Inferior parietal cortex (tissue), 1 donor: Measurements from ENCODE around the gene SMARCC2.
A peak's percentile ranks its signal among the peaks of the same experiment; 100 is the strongest.

Source experiments
- DNase-seq: peaks from one replicate; pipeline ENCODE4 v3.0.0-alpha.2; 2016; ENCODE audit errors: extremely low spot score

Gene SMARCC2

GRCh38 chr12:56121204-56121870 lies 67.9 kb downstream of the SMARCC2 start:
- DNase-seq: no peak

- DNase-seq: no peak
These were observed 69.0 kb downstream of the SMARCC2 start for GRCh38 chr12:56120158-56120846.

- DNase-seq: peak; percentile 79
These were observed 69.9 kb downstream of the SMARCC2 start for GRCh38 chr12:56119361-56119796.

- DNase-seq: no peak
These were observed 70.5 kb downstream of the SMARCC2 start for GRCh38 chr12:56118688-56119357.

GRCh38 chr12:56117778-56118687 lies 71.2 kb downstream of the SMARCC2 start, which contains the start of gene ZC3H10:
Gene ZC3H10, plus strand, starts transcription at chr12:56118266. Its CDS starts 2,297 bp downstream, at chr12:56120563.
- peak; percentile 99 for DNase-seq

- DNase-seq: peak; percentile 15
These were observed 72.1 kb downstream of the SMARCC2 start for GRCh38 chr12:56117082-56117706.

- peak; percentile 99 for DNase-seq
These were observed 72.8 kb downstream of the SMARCC2 start, which contains the start of gene RPL41 for GRCh38 chr12:56116267-56117081. Gene RPL41, plus strand, starts transcription at chr12:56116633.

GRCh38 chr12:56115329-56115728 lies 74.0 kb downstream of the SMARCC2 start:
- peak; percentile 13 for DNase-seq

- DNase-seq: no peak
These were observed 75.2 kb downstream of the SMARCC2 start for GRCh38 chr12:56114084-56114483.
